Neutrophil (primary cell): ENCODE results near the gene GPR32.
"Not testable (repeated sequence)": the region's sequence is repeated elsewhere in the genome, so short reads cannot be mapped to it uniquely, and the experiment has no call there.

Experiments used
- H3K27ac ChIP-seq: fragments of 200-600 bp; sonication (generic); 2 replicates; pipeline ENCODE4 v1.5.1; 2016; ENCODE audit warnings: mild to moderate bottlenecking, moderate library complexity
- H3K27me3 ChIP-seq: fragments of 200-600 bp; sonication (generic); 2 replicates; pipeline ENCODE4 v1.6.0; 2016; ENCODE audit warnings: mild to moderate bottlenecking
- H3K36me3 ChIP-seq: fragments of 200-600 bp; sonication (generic); 2 replicates; pipeline ENCODE4 v1.5.1; 2017
- H3K4me1 ChIP-seq, 2 experiments: fragments of 200-600 bp in 1 of 2; sonication (generic) in 1 of 2; 1 replicate in 1 of 2; 2 replicates in 1 of 2; pipeline versions ENCODE4 v1.5.1 to v1.6.1; 2013 to 2016; ENCODE audit warnings: low read depth in 1 of 2, low read length in 1 of 2, mild to moderate bottlenecking in 1 of 2, moderate library complexity in 1 of 2; ENCODE audit not compliant: control insufficient read depth in 1 of 2, insufficient read depth in 1 of 2
- H3K4me3 ChIP-seq, 2 experiments: fragments of 200-600 bp in 1 of 2; sonication (generic) in 1 of 2; 1 replicate in 1 of 2; 2 replicates in 1 of 2; pipeline ENCODE4 v1.5.1; 2013 to 2016; ENCODE audit warnings: low read depth in 1 of 2, low read length in 1 of 2, mild to moderate bottlenecking in 1 of 2, moderate library complexity in 1 of 2
- H3K9me3 ChIP-seq: fragments of 200-600 bp; sonication (generic); 2 replicates; pipeline ENCODE4 v1.5.1; 2016
- CTCF ChIP-seq: fragments of 200-600 bp; sonication (generic); IDR thresholded peaks from 2 replicates; pipeline ENCODE4 v1.5.1; 2016; ENCODE audit warnings: antibody characterized with exemption

The GPR32 gene

GRCh38 chr19:50801107-50801506 lies 30.8 kb downstream of the GPR32 start:
- no peak overlapping the region for H3K4me3 ChIP-seq
- no peak for TF ChIP-seq CTCF
- H3K36me3 ChIP-seq: peaks cover 32% of the 10 kb centered on the region
- no peaks in the 10 kb centered on the region for H3K9me3 ChIP-seq
- H3K27me3 ChIP-seq: no peaks in the 10 kb centered on the region
- no peak overlapping the region for H3K27ac ChIP-seq
- peaks cover 12 to 19% of the 10 kb centered on the region in 2 experiments for H3K4me1 ChIP-seq

- H3K9me3 ChIP-seq: no peaks in the 10 kb centered on the region
- H3K27ac ChIP-seq: no peak overlapping the region
- H3K36me3 ChIP-seq: peaks cover 8% of the 10 kb centered on the region
- peak overlapping the region; percentile 68 to 79 for H3K4me3 ChIP-seq
- no peaks in the 10 kb centered on the region for H3K27me3 ChIP-seq
- peaks cover 12 to 19% of the 10 kb centered on the region in 2 experiments for H3K4me1 ChIP-seq
- TF ChIP-seq CTCF: no peak
These were observed 33.6 kb downstream of the GPR32 start for GRCh38 chr19:50803633-50804419.

GRCh38 chr19:50804420-50805272 lies 34.4 kb downstream of the GPR32 start:
- TF ChIP-seq CTCF: no peak
- Histone ChIP-seq H3K9me3 (no peaks in the 10 kb centered on the region), H3K27ac (peak overlapping the region; percentile 80), H3K27me3 (no peaks in the 10 kb centered on the region), H3K4me1 (peaks cover 12 to 19% of the 10 kb centered on the region in 2 experiments), H3K4me3 (peak overlapping the region; percentile 68 to 79), H3K36me3 (peaks cover 1% of the 10 kb centered on the region)

GRCh38 chr19:50808856-50809255 lies 38.6 kb downstream of the GPR32 start:
- Histone ChIP-seq H3K9me3 (no peaks in the 10 kb centered on the region), H3K4me1 (peaks cover 3 to 5% of the 10 kb centered on the region in 2 experiments), H3K27ac (no peak overlapping the region), H3K4me3 (no peak overlapping the region), H3K36me3 (no peaks in the 10 kb centered on the region), H3K27me3 (peaks cover 24% of the 10 kb centered on the region)
- TF ChIP-seq CTCF: no peak

GRCh38 chr19:50811622-50812238 lies 41.5 kb downstream of the GPR32 start:
- not testable (repeated sequence) for H3K4me3 ChIP-seq, H3K4me1 ChIP-seq, H3K9me3 ChIP-seq, H3K27ac ChIP-seq, H3K36me3 ChIP-seq
- peaks cover 51% of the 10 kb centered on the region for H3K27me3 ChIP-seq
